GM18951 (cell line): ENCODE measurements around the gene LYRM4.

ENCODE experiments used
- POLR2A ChIP-seq: IDR thresholded peaks from 4 replicates; pipeline ENCODE4 v1.6.1; 2011; ENCODE audit warnings: mild to moderate bottlenecking; ENCODE audit not compliant: insufficient read length, insufficient read depth; ENCODE audit errors: extremely low read depth
- in situ Hi-C: fragments of 300-500 bp; cut with MboI; formaldehyde crosslinking; loops from one replicate; pipeline ENCODE4 v1.12.0; 2022; ENCODE audit warnings: low sequenced_read_pairs, mixed read lengths, inconsistent platforms; ENCODE audit not compliant: unreplicated experiment

Gene LYRM4

DNA sequence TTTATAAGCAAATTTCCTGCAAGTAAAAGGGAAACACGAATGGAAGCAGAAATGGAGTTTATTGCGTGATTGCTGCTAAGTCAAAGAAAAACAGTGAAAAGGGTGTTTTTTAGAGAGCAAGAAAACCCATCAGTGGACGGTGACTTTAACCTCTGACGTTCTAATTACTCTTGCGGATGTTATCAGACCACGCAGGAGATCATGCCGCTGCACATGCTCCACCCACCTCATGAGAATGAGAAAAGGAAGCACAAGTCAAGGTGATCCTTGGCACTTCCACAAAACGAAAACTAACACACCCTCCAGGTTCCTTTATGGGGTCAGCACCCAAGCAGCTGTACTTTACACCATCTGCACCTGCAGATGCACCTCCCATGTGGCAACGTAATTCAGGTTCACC lies 45.0 kb downstream of the LYRM4 start:
- in situ Hi-C loops: no loop called here
- no peak for TF ChIP-seq POLR2A

DNA sequence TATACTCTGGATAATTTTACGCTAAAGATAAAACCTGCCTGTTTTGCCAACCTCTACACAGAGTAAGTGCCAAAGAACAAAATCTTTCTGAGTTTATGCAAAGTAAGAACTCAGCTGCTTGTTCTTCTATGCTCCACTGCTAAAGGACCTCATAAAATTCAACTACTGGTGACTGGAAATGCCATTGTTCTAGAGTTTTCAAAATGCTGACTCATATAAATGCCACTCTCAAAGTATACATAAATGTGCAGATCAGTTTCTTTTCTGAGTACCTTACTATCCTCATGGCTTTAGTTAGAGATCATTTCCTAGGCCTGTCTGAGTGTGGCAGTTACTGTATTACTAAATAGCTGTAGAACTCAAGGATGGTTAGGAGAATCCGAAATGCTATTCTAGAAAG lies 45.6 kb downstream of the LYRM4 start:
- TF ChIP-seq POLR2A: no peak
- in situ Hi-C loops: no loop called here

DNA sequence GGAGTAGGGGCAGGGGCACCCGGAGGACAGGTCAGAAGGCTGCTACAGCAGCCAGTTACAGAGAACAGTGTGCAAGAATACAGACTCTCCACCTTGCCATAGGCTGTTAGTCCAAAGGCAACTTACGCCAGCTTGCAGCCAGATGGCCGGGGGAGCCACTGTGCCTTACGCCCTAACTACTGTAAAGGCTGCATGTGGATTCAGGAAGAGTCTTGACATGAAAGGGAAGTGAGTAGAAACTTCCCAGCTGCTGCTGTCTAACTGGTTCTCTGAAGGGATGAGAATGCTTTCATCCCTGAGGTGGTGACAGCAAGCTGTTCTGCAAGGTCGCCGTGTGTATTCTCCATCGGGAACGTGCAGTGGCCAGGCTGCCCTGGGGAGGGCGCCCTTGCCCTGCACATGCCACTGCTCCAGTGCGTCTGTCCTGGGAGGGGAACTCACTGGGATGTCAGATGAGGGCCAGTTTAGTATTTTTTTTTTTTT lies 46.1 kb downstream of the LYRM4 start:
- in situ Hi-C loops: no loop called here
- no peak for TF ChIP-seq POLR2A

DNA sequence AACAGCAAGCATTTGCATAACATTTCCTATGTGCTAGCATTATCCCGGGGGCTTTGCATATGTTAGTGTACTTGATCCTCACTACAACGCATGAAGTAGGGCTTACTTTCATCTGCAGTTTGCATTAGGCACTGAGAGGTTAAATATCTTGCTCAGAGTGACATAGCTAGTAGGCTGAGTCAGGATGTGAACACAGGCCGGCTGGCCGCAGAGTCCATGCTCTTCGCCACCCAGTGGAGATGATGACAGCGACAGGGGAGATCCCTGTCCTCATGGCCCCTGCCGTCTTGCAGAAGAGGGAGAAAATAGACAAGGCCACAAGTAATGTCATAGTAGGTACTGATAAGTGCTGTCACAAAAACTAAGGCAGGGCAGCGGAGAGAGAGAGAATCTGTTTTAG lies 46.9 kb downstream of the LYRM4 start:
- no peak for TF ChIP-seq POLR2A
- in situ Hi-C loops: no loop called here

DNA sequence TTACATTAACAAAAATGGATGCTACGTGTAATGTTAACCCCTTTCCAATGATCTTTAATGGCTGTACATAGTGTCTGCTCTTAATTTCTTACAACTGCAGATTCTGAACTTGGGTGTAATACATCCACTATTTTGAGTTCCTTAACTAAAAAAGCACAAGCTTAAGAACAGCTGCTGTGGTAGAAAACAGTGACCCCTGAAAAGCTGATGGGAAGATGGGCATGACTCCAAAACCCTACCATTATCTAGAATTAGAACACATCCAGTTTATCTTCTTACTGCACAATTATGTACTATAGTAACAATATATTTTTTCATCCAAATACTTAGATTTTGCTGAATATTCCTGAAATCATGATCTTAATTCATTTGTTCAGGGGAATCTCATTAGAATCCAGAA lies 49.3 kb downstream of the LYRM4 start:
- TF ChIP-seq POLR2A: no peak
- in situ Hi-C loops: no loop called here

DNA sequence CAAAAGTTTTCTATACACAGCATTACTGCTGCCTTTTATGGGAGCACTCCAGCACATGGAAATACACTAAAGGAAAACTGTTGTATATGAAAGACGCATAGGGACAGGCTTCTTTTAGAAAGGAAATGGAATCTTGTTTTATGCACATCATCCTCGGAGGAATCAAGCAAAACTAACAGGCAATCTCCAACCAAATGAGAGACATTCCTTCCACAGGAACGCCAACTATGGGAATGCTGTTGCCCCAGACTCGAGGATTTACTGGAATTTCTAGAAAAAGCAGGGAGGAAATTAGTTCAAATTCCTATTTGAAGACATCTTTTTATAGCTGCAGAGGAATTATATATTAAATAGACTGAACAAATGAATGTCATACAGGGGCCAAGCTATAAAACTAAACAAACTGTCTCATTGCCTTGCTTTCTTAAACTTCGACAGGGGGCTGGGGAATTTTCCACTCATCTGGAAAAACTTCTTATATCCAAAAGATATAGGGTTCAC lies 52.2 kb downstream of the LYRM4 start:
- in situ Hi-C loops: no loop called here
- no peak for TF ChIP-seq POLR2A

DNA sequence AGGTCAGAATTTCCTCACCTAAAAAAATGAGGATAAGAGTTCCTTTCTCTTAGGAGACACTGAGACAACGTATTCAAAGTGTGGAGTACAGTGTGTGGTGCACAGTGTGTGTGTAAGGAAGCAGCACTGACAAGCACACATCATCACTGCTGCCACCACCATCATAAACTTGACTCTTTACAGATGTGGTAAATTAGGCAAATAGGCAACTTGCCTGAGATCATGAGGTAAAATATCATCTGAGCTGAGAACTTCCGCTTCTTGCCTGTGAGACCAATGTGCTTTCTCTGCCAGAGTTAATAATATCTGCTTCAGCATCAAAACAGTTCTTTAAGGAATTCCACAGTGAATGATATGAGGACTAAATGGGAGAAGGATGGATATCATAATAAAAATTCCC lies 52.7 kb downstream of the LYRM4 start:
- no peak for TF ChIP-seq POLR2A
- in situ Hi-C loops: no loop called here

DNA sequence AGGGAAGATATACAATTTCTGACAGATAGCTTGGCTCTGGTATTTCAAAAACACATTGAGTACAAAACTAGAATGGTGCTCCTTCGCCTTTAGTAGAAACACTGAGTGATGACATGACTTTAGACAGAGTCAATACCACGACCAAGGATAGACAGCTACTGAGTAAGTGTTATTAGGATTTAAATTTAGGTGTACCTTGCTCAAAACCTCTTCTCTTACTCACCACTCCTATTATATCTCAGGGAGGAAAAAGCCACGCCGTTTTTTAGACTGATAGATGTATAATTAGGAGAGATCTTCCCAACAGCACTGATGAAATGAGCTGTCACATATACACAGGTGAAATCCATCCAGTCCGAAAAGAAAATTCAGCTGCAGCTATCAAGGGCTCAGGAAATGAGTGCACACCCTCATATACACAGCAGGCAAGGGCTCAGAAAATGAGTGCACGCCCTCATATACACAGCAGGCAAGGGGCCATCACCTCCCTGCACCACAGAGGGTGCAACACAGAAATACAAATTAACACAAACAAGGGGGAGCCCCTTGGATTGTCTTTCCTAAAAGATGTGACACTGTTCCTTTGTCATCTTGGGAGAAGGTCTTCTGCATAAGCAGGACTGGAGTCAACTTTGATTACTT lies 53.7 kb downstream of the LYRM4 start:
- TF ChIP-seq POLR2A: no peak
- in situ Hi-C loops: no loop called here

DNA sequence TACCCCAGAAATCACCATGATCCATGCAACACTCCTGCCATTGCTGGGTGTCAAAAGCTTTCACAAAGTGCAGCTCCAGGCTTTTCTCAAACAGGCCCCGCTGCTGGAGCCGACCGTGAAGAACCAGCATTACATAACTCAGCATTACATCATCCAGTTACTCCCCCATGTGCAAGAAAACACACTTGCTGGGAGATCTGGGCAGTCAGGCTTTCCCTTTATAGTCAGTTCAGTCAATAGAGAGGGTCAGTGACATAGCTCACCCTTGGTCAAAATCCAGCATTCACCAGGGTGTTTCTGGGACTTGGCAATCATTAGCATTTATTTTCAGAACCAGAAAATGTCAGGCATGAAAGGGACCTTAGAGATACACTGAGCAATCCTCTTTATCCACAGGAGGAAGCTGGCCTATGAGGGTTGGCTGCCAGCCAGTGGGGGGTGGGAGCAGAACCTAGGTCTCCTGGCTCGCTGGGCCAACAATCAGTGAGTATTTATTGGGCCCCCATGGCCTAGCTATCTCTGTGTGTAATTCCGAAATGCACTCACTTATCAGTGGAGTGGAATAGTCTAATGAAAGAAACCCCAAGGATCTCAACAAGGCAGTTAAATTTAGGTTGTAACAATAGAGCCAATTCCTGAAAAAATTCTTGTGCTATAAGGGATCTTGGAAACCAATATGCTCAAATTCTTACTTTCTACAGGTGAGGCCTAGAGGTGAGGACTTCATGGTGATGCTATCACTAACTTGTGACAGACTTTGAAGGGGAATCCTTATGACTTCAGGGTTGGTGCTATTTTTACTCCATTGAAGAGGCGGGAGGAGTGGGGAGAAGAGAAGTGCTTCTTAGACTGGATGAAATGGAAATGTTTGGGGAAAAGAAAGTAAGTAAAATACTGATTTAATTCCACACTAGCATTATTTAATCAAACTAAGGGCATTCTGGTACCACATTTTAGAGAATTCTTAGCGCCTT lies 54.6 kb downstream of the LYRM4 start:
- in situ Hi-C loops: no loop called here
- TF ChIP-seq POLR2A: no peak

DNA sequence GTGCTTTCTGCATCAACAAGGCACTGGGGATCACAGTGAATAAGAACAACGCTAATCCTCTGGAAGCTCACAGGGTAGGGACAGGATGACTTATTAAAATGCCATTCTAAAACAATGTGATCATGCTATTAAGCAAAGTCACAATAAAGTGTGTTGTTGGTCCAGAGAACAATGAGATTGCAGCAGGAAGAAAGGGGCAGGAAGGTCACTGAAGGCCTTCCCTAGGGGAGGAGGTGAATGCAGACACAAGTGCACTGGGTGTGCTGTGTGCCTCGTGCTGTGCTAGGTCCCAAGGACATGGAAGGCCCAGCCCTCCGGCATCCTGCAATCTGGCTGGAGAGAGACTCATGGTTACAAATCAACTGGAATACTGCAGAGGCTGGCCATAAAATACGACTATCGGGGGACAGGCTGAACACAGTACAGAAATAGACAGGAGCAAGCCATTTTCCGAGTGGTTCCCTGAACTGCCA lies 55.7 kb downstream of the LYRM4 start:
- in situ Hi-C loops: no loop called here
- TF ChIP-seq POLR2A: no peak

DNA sequence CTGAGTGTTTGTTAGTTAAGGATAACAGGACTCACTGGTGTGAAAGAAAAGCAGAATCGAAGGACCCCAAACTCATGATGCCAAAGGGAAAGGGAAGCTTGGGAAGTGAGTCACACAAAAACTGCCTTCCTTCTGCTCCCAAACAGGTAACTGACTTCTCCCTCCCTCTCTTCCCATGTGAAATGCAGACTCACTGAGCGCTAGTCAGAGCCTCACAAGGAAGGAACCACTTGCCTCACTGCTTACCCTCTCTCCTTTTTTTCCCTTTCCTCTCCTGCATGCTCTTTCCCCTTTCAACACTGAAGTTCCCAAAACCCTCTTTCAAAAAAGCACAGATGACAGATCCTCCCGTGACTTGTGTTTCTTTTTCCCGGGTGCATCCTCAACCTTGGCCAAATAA lies 56.4 kb downstream of the LYRM4 start:
- in situ Hi-C loops: no loop called here
- no peak for TF ChIP-seq POLR2A

DNA sequence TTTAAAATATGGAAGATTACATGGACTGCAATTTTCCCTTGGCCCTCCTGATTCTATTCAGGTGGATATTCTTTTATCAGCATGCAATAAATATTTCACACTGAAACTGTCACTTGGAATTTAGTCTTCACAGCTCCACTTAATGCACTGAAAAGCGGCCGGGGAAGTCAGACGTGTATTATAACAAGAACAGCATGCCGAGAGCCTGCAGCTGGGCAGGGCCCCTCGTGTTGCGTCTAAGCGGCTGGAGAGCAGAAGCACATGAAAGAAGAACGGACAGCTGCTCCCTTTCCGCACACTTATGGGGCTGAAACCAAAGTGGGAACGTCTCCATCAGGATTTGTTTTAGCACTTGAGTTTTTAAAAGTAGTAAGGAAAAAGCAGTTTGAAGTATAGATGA lies 57.2 kb downstream of the LYRM4 start:
- no peak for TF ChIP-seq POLR2A
- in situ Hi-C loops: no loop called here

DNA sequence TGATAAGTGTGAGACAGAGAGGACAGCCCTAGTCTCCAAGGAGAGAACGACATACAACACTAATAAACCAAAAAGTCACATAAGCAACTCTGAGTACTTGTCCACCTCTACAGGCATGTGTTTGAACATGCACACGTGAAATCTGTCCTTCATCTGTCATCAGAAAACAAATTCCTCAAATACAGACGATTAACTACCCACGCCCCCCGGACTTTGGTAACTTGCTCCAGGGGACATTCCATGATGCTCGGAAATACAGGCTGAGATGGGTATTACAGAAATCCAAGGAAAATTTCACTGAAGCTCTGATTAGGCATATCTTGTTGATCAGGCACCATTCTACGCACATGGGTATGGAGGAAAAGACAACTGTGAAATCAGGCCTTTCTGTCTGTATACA lies 57.8 kb downstream of the LYRM4 start:
- no peak for TF ChIP-seq POLR2A
- in situ Hi-C loops: no loop called here
